GM19239 (cell line): Measurements from ENCODE around the gene AUP1.

Source experiments
- DNase-seq: peaks from one replicate; pipeline ENCODE4 v3.0.0; 2011; ENCODE audit warnings: low spot score; ENCODE audit not compliant: insufficient read length
- FAIRE-seq: peaks from 2 replicates; lab custom pipeline; 2011; peaks lifted over from hg19 to GRCh38; lab: Jason Lieb, UNC

Gene AUP1

GRCh38 chr2:74558284-74559230 is 29.1 kb upstream of the AUP1 start:
- FAIRE-seq: peak; percentile 44
- DNase-seq: no peak

GRCh38 chr2:74556831-74557370 is 27.4 kb upstream of the AUP1 start:
- no peak for FAIRE-seq

GRCh38 chr2:74556159-74556558 is 26.7 kb upstream of the AUP1 start:
- DNase-seq (no peak), FAIRE-seq (no peak)

More at GRCh38 chr2:74556831-74557370, 27.4 kb upstream of the AUP1 start:
- no peak for DNase-seq

- FAIRE-seq (no peak), DNase-seq (no peak)
These were observed 26.2 kb upstream of the AUP1 start for GRCh38 chr2:74555610-74556103.

- FAIRE-seq: peak; percentile 88
- DNase-seq: peak; percentile 63
These were observed 25.5 kb upstream of the AUP1 start for GRCh38 chr2:74554820-74555531.

GRCh38 chr2:74553892-74554819 is 24.6 kb upstream of the AUP1 start, which contains the start of the genes DOK1 and LOXL3:
DOK1 (plus strand) TSS chr2:74554720; CDS start chr2:74554755, 35 bp downstream.
LOXL3 (minus strand) TSS chr2:74553942; CDS start chr2:74552634, 1,308 bp downstream.
- FAIRE-seq: peak; percentile 87
- peak; percentile 75 for DNase-seq

GRCh38 chr2:74552914-74553811 is 23.7 kb upstream of the AUP1 start:
- DNase-seq (no peak), FAIRE-seq (peak; percentile 68)

GRCh38 chr2:74551942-74552913 is 22.7 kb upstream of the AUP1 start:
- no peak for DNase-seq
- peak; percentile 28 for FAIRE-seq

- DNase-seq (no peak), FAIRE-seq (no peak)
These were observed 22.0 kb upstream of the AUP1 start for GRCh38 chr2:74551530-74551929.

- DNase-seq: no peak
- no peak for FAIRE-seq
These were observed 20.7 kb upstream of the AUP1 start for GRCh38 chr2:74550231-74550630.

GRCh38 chr2:74548900-74549826 is 19.7 kb upstream of the AUP1 start:
- FAIRE-seq: no peak
- DNase-seq: no peak

- DNase-seq (no peak), FAIRE-seq (no peak)
These were observed 18.9 kb upstream of the AUP1 start for GRCh38 chr2:74548285-74548899.

- FAIRE-seq: no peak
- no peak for DNase-seq
These were observed 16.5 kb upstream of the AUP1 start for GRCh38 chr2:74546004-74546403.

- FAIRE-seq (no peak), DNase-seq (no peak)
These were observed 15.1 kb upstream of the AUP1 start for GRCh38 chr2:74544634-74545033.

- DNase-seq (no peak), FAIRE-seq (no peak)
These were observed 13.5 kb upstream of the AUP1 start for GRCh38 chr2:74542978-74543377.

- FAIRE-seq (no peak), DNase-seq (no peak)
These were observed 10.8 kb upstream of the AUP1 start for GRCh38 chr2:74540291-74540690.
